IMR-90 (cell line): Measurements from ENCODE around the gene LRP5. TPM values are rescaled to one million over a fixed set of nuclear protein-coding genes. Genes with fewer than 3 reads are reported as not detected.

Experiments
- ATAC-seq: fragments of 200-7000 bp; cut with Tn5 transposase; 2 replicates; pipeline ENCODE4 v1.9.1; 2020; ENCODE audit warnings: low read depth, mild to moderate bottlenecking, moderate library complexity
- BruUV-seq: library from RNA; stranded (reverse); fragments of 400-500 nt; replicated peaks from 2 replicates; lab custom pipeline; 2021; lab: Mats Ljungman, UMichigan
- CTCF ChIA-PET: fragments of 300-600 bp; formaldehyde crosslinking; extraction: SDS; loops from one replicate; lab custom pipeline; 2021; ENCODE audit warnings: antibody characterized with exemption; lab: Yijun Ruan, JAX
- POLR2A ChIA-PET: fragments of 300-600 bp; sonication (Branson Sonifier 250); formaldehyde crosslinking; loops from one replicate; lab custom pipeline; 2022; ENCODE audit warnings: antibody characterized with exemption; ENCODE audit not compliant: unreplicated experiment; lab: Charles Lee
- DNase-seq: peaks from one replicate; pipeline ENCODE4 v3.0.0; 2013
- H2AFZ ChIP-seq: replicated peaks from 2 replicates; pipeline ENCODE3; 2013; ENCODE audit warnings: low read length, mild to moderate bottlenecking; ENCODE audit not compliant: poor library complexity
- H2AK5ac ChIP-seq: 2 replicates; pipeline ENCODE4 v1.6.1; 2013; ENCODE audit warnings: low read depth, low read length, inconsistent platforms
- H2AK9ac ChIP-seq: replicated peaks from 2 replicates; pipeline ENCODE3; 2013; ENCODE audit warnings: mild to moderate bottlenecking, low read depth, low read length, moderate library complexity; ENCODE audit not compliant: poor library complexity
- H2BK120ac ChIP-seq: 2 replicates; pipeline ENCODE4 v1.6.1; 2013; ENCODE audit warnings: low read depth, low read length, inconsistent platforms
- H2BK15ac ChIP-seq: 3 replicates; pipeline ENCODE4 v1.6.1; 2013; ENCODE audit warnings: low read depth, low read length, inconsistent platforms
- H2BK20ac ChIP-seq: 2 replicates; pipeline ENCODE4 v1.6.1; 2013; ENCODE audit warnings: low read depth, mild to moderate bottlenecking, inconsistent platforms, low read length, moderate library complexity
- H2BK5ac ChIP-seq: 2 replicates; pipeline ENCODE4 v1.6.1; 2013; ENCODE audit warnings: mild to moderate bottlenecking, low read depth, low read length, inconsistent platforms; ENCODE audit not compliant: poor library complexity, severe bottlenecking
- H3K14ac ChIP-seq: replicated peaks from 2 replicates; pipeline ENCODE4 v1.6.1; 2013; ENCODE audit warnings: low read depth, low read length, inconsistent platforms
- H3K18ac ChIP-seq: 2 replicates; pipeline ENCODE4 v1.6.1; 2013; ENCODE audit warnings: low read depth, low read length, control low read depth
- H3K23ac ChIP-seq: 2 replicates; pipeline ENCODE4 v1.6.1; 2013; ENCODE audit warnings: low read depth, low read length, inconsistent platforms
- H3K27ac ChIP-seq: 2 replicates; pipeline ENCODE4 v1.5.1; 2013; ENCODE audit warnings: mild to moderate bottlenecking, control low read depth, low read length; ENCODE audit not compliant: insufficient read depth
- H3K27me3 ChIP-seq: 2 replicates; pipeline ENCODE4 v1.6.1; 2013; ENCODE audit warnings: low read length; ENCODE audit not compliant: control insufficient read depth, insufficient read depth
- H3K36me3 ChIP-seq: 2 replicates; pipeline ENCODE4 v1.6.1; 2013; ENCODE audit warnings: low read length, mixed read lengths; ENCODE audit not compliant: control insufficient read depth, insufficient read depth
- H3K4ac ChIP-seq: 2 replicates; pipeline ENCODE4 v1.6.1; 2013; ENCODE audit warnings: low read depth, low read length, inconsistent platforms
- H3K4me1 ChIP-seq: 2 replicates; pipeline ENCODE4 v1.6.1; 2013; ENCODE audit warnings: low read length, mixed read lengths; ENCODE audit not compliant: control insufficient read depth, insufficient read depth
- H3K4me2 ChIP-seq: 2 replicates; pipeline ENCODE4 v1.6.1; 2013; ENCODE audit warnings: low read depth, mild to moderate bottlenecking, control low read depth, low read length, moderate library complexity
- H3K4me3 ChIP-seq: 2 replicates; pipeline ENCODE4 v1.5.1; 2013; ENCODE audit warnings: low read depth, mild to moderate bottlenecking, control low read depth, low read length, moderate library complexity; ENCODE audit not compliant: insufficient read depth
- H3K56ac ChIP-seq: 2 replicates; pipeline ENCODE4 v1.6.1; 2013; ENCODE audit warnings: low read length, inconsistent platforms; ENCODE audit not compliant: insufficient read depth; ENCODE audit errors: extremely low read depth
- H3K79me1 ChIP-seq, 2 experiments: 2 replicates each; pipeline ENCODE4 v1.6.1; 2013; ENCODE audit warnings: low read length in 2 of 2, inconsistent platforms in 1 of 2, low read depth in 1 of 2
- H3K9ac ChIP-seq: 2 replicates; pipeline ENCODE4 v1.6.1; 2013; ENCODE audit warnings: low read depth, low read length, control low read depth
- H3K9me1 ChIP-seq: 2 replicates; pipeline ENCODE4 v1.6.1; 2013; ENCODE audit warnings: low read length, inconsistent platforms; ENCODE audit not compliant: insufficient read depth
- H3K9me3 ChIP-seq: 2 replicates; pipeline ENCODE4 v1.6.1; 2013; ENCODE audit warnings: low read length; ENCODE audit not compliant: control insufficient read depth, insufficient read depth
- H4K20me1 ChIP-seq: 2 replicates; pipeline ENCODE4 v1.6.1; 2013; ENCODE audit warnings: low read length, inconsistent platforms; ENCODE audit not compliant: insufficient read depth
- H4K5ac ChIP-seq: 2 replicates; pipeline ENCODE4 v1.6.1; 2013; ENCODE audit warnings: mild to moderate bottlenecking, low read depth, low read length, control low read depth
- H4K8ac ChIP-seq, 2 experiments: 2 replicates each; pipeline ENCODE4 v1.6.1; 2013; ENCODE audit warnings: low read depth in 2 of 2, low read length in 2 of 2, control low read depth in 1 of 2, inconsistent platforms in 1 of 2
- H4K91ac ChIP-seq: 2 replicates; pipeline ENCODE4 v1.6.1; 2013; ENCODE audit warnings: low read depth, low read length, inconsistent platforms; ENCODE audit not compliant: insufficient read depth
- MXI1 ChIP-seq: IDR thresholded peaks from 2 replicates; pipeline ENCODE4 v1.6.1; 2012; ENCODE audit warnings: low read depth, mild to moderate bottlenecking, low read length, moderate library complexity, borderline replicate concordance
- RCOR1 ChIP-seq: IDR thresholded peaks from 2 replicates; pipeline ENCODE4 v1.6.1; 2012; ENCODE audit warnings: mild to moderate bottlenecking, low read length, improper control_type of control experiment; ENCODE audit not compliant: insufficient replicate concordance
- RFX5 ChIP-seq: IDR thresholded peaks from 2 replicates; pipeline ENCODE4 v1.8.0; 2012; ENCODE audit warnings: low read depth, mild to moderate bottlenecking, low read length, moderate library complexity
- WGBS, 2 experiments: methylation state at CpG; one replicate each; pipeline versions ENCODE4 v1.1.5 to v1.1.7; 2013; ENCODE audit warnings: missing lambda C conversion rate in 2 of 2; ENCODE audit not compliant: insufficient read length in 1 of 2; ENCODE audit errors: extremely low coverage in 2 of 2; 5-methylcytosine and 5-hydroxymethylcytosine counted together
- dilution Hi-C: fragments of 300-500 bp; cut with HindIII; formaldehyde crosslinking; loops from one replicate; pipeline ENCODE4 v1.14.3; 2018; ENCODE audit warnings: low sequenced_read_pairs; ENCODE audit not compliant: unreplicated experiment
- in situ Hi-C: fragments of 300-500 bp; cut with MboI; formaldehyde crosslinking; loops from 3 replicates; pipeline ENCODE4 v1.14.3; 2019; ENCODE audit warnings: low sequenced_read_pairs, inconsistent platforms, mixed read lengths
- intact Hi-C: fragments of 100-400 bp; cut with micrococcal nuclease; formaldehyde crosslinking; loops from 2 replicates; pipeline ENCODE4 v1.10.0; 2022
- polyA plus RNA-seq, 3 experiments: library from polyadenylated mRNA; depleted of rRNA; stranded (reverse); fragments of >200 nt; gene quantifications; 2 replicates each; pipeline ENCODE4 v1.2.3, GENCODE V29; 2012; ENCODE audit warnings: low replicate concordance in 1 of 3
- total RNA-seq: library from RNA; depleted of rRNA; stranded (reverse); fragments of >200 nt; gene quantifications from 2 replicates; pipeline ENCODE4 v1.2.3, GENCODE V29; 2012
- TF ChIP-seq, protein P1 (sequence below): fragments of 150-350 bp; IDR thresholded peaks from 2 replicates; pipeline ENCODE4 v1.6.1; 2016; ENCODE audit warnings: low read depth, mild to moderate bottlenecking, low read length, moderate library complexity, borderline replicate concordance

Gene LRP5
- total and polyA plus RNA-seq, 2 of the 4 experiments (the other 2 are of a cell fraction) = 10.4 to 15.0 TPM

DNA sequence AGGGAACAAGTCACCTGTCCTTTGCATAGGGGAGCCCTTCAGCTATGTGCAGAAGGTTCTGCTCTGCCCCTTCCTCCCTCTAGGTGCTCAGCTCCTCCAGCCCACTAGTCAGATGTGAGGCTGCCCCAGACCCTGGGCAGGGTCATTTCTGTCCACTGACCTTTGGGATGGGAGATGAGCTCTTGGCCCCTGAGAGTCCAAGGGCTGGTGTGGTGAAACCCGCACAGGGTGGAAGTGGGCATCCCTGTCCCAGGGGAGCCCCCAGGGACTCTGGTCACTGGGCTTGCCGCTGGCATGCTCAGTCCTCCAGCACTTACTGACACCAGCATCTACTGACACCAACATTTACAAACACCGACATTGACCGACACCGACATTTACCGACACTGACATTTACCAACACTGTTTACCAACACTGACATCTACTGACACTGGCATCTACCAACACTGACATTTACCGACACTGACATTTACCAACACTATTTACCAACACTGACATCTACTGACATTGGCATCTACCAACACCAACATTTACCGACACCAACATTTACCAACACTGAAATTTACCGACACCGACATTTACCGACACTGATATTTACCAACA is 76.3 kb downstream of the LRP5 start:
- no peak overlapping the region for H2AK5ac ChIP-seq
- H3K9ac ChIP-seq = no peak overlapping the region
- ATAC-seq = no peak
- dilution Hi-C loops = no loop called here
- TF ChIP-seq RFX5 (no peak), MXI1 (no peak), RCOR1 (no peak)
- TF ChIP-seq, protein P1, sequence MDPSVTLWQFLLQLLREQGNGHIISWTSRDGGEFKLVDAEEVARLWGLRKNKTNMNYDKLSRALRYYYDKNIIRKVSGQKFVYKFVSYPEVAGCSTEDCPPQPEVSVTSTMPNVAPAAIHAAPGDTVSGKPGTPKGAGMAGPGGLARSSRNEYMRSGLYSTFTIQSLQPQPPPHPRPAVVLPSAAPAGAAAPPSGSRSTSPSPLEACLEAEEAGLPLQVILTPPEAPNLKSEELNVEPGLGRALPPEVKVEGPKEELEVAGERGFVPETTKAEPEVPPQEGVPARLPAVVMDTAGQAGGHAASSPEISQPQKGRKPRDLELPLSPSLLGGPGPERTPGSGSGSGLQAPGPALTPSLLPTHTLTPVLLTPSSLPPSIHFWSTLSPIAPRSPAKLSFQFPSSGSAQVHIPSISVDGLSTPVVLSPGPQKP = no peak
- WGBS, 2 experiments = 96% methylated on average over 8 of the region's 11 CpGs; no CpG with 5 or more reads in 1 of the 2 experiments
- H3K9me1 ChIP-seq = peaks cover 4% of the 10 kb centered on the region; the same call in 1 of the 2 replicates
- no peak overlapping the region for H2BK20ac ChIP-seq
- no peak overlapping the region for H2BK5ac ChIP-seq
- no peaks in the 10 kb centered on the region for H3K27me3 ChIP-seq
- in situ Hi-C loops = no loop called here
- no peak overlapping the region for H3K27ac ChIP-seq
- H3K4me2 ChIP-seq = no peak overlapping the region
- H3K9me3 ChIP-seq = peaks cover 2% of the 10 kb centered on the region; the same call in 1 of the 2 replicates
- no peak overlapping the region for H2BK120ac ChIP-seq
- no peaks in the 10 kb centered on the region for H3K4me1 ChIP-seq
- H3K23ac ChIP-seq = no peak overlapping the region
- H4K20me1 ChIP-seq = peaks cover 12% of the 10 kb centered on the region
- no peak overlapping the region for H3K4ac ChIP-seq
- H3K14ac ChIP-seq = no peak overlapping the region
- intact Hi-C loops = no loop called here
- no peak overlapping the region for H4K5ac ChIP-seq
- no peak overlapping the region for H2BK15ac ChIP-seq
- H3K18ac ChIP-seq = no peak overlapping the region
- CTCF ChIA-PET = no interaction called here
- POLR2A ChIA-PET = no interaction called here
- no peak overlapping the region for H4K8ac ChIP-seq
- H2AFZ ChIP-seq = no peak overlapping the region
- DNase-seq = no peak
- BruUV-seq = no TSS peak
- H4K91ac ChIP-seq = no peak overlapping the region
- no peak overlapping the region for H2AK9ac ChIP-seq
- no peak overlapping the region for H3K56ac ChIP-seq
- peaks cover 41% of the 10 kb centered on the region for H3K36me3 ChIP-seq
- no peak overlapping the region for H3K4me3 ChIP-seq
- peaks cover 0 to 3% of the 10 kb centered on the region in 2 experiments; a peak in 1 of 4 replicates for H3K79me1 ChIP-seq
